NOMO-1 treated with DMSO at 0.1 percent for 48 hours (cell line): Measurements from ENCODE around the gene BCL11B.
A peak's percentile ranks its signal among the peaks of the same experiment; 100 is the strongest.
"Not testable (repeated sequence)": the region's sequence is repeated elsewhere in the genome, so short reads cannot be mapped to it uniquely, and the experiment has no call there.

Experiments used
- DNase-seq: peaks from one replicate; lab custom pipeline; 2025; ENCODE audit not compliant: unreplicated experiment; lab: John Stamatoyannopoulos, UW

BCL11B gene

DNA sequence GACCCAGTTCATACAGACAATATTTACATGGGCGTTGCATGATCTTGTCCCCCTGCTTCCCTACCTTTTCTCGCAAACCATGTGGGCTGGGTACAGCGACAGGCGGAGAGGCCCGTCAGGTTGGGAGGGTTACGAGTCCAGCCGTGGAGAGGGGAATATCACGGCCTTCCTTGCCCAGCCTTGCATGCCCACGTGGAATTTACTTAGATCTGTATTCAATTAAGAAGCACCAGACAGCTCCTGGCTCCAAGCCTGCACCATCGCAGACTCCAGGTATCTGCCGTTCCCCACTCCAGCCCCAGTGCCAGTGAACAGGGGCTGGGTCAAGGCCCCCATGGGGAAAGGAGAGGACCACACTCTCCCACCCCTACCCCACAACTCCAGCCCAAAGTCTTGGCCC is 29.8 kb downstream of the BCL11B start:
- DNase-seq: no peak

DNA sequence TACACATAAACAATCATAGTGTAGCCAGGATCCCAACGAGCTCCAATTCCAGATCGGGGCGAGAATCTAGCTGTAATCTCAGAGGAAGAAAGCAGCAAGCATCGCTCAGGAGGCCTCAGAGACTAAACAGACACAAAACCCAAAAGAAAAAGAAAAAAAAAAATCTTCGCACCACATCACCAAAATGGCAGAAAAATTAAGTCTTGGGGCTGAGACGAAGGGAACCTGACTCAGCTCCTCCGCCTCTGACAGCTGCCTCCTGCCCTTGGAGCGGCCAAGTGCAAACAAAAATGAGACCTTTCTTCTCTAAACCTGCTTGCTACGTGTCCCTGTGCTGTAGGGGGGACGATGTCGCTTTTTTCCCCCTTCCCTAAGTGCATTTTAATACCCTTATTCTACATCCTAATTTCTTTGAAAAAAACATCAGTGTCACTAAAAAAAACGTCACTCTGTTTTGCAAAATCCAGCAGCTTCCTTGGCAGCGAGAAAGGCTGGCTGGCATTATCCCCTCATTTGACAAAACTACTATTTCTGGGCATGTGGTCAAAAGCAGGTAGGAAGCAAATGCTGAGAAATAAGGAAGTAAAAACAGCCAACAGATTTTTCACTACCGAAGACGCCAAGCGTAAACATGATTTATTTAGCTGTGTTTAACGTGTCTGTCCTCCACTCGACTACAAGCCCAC is 30.5 kb downstream of the BCL11B start:
- peak; percentile 9 for DNase-seq

DNA sequence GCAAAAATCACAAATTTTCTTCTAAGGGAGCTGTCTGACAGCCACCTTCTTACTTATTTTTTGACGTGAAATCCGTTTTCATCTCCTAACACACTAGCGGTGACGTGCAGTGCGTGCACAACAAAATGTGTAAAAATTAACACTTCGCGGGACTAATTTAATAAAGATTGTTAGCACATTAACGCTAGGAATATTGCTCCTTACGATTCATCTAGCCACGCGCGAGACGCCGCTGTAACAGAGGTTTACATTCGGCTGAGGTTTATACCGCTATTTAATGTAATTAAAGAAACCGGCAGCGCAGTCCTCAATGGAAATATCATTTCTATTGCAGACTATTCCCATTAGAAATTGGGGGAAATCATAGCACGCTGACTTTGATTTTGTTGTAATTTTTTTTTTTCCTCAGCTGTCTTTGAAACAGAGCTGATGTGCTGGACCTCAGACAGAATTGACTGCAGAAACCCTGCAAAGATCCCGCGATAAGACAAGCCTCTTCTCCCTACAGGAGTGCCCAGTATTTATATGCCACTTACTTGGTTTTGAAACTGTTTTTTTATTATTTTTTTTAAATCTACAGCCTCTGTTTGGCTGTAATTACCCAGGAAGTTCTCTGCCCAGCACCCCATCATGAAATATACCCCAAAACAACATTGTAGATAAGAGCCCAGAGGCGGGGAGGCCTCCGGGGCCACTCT is 31.2 kb downstream of the BCL11B start:
- DNase-seq: no peak

DNA sequence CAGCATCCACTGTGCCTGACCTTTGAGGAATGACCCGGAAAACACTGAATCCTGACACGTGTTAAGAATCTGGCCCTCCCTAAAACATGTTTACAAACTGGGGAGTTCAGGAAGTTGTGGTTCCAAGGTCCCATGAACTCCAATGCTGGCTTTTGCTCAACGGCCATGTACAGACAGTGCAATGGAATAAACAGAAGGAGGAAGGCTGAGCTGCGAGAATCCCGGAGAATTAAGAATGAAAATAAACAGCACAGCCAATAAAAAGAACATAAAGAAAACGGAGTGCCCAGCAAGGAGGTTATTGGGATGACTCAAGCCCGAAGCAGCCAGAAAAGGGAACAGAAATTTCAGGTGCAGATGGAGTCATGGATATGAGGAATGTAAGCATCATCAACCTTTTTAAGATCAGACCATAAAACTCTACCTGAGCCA is 32.3 kb downstream of the BCL11B start:
- DNase-seq: no peak

DNA sequence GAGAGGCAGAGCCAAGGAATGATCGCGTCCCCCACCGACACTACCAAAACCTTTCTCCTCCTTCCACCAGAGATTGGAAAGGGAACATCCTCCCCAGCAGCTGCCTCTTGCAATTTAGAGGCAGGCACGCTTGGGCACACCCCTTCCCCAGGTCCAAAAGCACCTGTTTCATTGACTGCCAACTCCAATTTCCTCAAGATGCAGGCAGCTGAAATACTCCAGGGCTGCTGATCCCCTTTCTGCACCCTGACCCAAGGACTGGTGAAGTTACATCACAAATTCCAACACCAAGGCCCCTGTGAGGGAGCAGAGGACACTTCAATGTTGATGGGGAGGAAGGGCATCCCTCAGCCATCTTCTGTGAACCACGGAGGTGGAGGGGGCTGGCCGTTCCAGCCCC is 33.8 kb downstream of the BCL11B start:
- DNase-seq: no peak

DNA sequence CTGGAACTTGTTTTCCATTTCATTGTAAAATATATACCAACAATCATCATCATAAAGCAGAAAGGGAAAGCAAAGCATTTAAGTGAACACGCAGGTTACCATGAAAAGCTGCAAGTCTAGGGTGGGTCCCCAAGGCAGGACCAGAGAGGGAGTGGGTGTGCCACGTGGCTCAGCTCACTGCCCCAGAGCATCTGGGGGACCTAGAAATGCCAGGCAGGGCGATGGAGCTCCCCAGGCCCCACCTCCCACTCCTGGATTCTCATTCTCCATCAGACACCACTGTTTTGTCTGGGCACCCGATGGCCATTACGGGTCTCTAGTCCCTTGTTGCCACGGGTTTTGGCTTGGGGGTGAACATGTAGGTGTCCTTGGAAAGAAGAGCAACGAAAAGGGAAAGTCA is 34.7 kb downstream of the BCL11B start:
- DNase-seq: no peak

DNA sequence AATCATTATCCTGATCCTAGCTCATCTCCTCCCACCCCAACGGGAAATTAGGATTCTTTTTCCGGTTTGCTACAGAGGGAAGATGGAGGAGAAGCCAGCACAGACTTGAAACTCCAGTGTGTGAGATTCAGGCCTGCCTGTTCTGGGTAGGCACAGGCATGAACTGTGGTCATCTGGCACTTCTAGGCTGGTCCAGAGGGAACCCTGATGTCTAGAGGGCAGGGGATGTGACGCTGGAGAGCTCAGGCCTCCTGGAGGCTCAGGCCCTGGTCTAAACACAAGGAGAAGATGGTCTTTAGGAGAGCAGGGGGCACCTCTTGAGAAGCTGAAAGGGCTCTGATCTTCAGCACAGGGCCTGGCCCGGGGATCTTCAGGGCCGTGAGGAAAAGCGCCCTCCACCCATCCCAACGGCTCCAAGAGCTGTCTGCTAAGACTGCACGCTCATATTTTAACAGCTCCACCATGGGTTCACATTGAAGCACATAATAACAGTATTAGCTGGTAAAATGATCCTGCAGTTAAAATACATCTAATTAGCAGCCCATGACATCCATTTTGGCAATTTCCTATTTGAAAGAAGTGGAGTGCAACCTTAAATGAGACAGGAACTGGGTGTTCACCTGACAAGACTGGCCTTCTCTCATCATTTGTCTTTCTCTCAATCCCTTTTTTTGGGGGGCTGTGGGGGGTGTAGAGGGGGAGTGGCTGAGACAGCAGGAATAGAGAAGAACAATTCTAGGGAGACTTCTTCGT is 35.4 kb downstream of the BCL11B start:
- DNase-seq: no peak

DNA sequence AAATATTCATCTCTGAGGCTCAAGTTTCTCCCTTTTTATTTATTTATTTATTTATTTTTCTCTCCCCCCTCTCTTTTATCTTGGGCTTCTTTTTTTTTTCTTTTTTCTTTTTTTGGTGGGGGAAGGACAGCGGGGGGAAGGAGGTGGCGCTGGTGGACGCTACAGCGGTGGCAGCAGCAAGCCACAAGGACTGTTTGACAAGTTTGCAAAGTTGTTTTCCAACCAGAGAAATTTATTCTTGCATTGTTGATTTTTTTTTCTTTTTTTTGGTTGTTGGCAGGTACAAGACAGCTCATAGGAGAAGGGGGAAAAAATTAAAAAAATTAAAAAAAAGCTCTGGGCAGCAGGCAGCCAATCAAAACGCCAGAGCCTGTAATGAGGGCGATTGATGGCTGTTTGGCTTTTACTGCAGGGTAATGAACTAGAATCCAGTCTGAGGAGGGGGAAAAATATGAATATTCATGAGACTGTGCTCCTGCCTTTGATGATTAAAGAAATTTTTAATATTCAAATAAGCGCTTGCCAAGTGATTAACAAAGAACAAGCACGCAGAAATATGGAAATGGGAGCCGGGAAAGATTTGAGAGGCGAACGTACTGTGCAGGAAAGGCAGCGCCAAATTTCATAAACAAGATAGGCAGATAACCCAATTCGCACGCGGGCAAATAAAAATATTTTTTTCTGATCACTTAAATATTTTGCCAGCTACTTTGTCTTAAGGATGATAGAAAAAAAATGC is 36.2 kb downstream of the BCL11B start:
- DNase-seq: no peak

DNA sequence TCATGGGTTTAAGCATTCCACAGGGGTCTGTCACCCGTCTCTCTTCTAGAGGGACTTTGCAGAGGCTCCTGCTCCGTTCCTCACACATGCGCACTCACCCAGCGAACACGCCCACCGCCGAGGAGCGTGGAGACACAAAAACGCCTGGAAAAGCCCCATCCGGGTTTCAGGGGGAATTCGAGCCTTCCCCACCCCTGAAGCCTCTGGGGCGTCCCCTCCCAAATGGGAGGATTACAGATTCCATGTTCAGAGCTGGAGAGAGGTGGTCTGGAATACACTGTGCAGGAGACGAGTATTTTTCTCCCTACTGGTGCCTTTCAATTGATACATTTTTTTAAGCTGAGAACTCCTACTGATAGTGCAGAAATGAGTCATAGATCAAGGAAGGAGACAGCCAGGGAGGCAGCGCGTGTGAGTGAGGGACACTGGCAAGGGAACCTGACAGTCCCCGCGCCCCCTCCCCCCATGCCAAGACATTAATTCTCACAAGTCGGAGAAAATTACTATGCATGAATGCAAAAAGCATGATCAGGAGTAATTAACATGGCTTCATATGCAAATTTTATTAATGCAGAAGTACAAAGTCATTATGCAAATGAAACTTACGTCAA is 36.9 kb downstream of the BCL11B start:
- no peak for DNase-seq

DNA sequence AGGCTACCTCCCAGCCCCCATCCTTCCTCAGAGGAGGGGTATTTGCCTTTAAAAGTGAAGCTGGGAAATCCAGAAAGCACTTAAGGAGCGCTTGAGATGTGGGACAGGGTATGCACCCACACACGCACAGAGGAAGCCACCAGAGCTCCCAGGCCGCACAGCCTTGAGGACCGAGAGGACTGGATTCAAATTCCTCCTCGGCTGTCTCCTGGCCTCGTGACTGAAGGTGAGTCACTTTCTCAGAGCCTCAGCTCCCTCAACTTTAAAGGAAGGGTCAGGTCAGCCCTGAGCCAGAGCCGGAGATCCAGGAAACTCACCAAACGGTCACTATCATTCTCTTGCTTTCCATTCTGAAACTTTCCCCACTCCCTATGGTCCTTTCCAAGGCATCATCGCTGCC is 37.6 kb downstream of the BCL11B start:
- no peak for DNase-seq

DNA sequence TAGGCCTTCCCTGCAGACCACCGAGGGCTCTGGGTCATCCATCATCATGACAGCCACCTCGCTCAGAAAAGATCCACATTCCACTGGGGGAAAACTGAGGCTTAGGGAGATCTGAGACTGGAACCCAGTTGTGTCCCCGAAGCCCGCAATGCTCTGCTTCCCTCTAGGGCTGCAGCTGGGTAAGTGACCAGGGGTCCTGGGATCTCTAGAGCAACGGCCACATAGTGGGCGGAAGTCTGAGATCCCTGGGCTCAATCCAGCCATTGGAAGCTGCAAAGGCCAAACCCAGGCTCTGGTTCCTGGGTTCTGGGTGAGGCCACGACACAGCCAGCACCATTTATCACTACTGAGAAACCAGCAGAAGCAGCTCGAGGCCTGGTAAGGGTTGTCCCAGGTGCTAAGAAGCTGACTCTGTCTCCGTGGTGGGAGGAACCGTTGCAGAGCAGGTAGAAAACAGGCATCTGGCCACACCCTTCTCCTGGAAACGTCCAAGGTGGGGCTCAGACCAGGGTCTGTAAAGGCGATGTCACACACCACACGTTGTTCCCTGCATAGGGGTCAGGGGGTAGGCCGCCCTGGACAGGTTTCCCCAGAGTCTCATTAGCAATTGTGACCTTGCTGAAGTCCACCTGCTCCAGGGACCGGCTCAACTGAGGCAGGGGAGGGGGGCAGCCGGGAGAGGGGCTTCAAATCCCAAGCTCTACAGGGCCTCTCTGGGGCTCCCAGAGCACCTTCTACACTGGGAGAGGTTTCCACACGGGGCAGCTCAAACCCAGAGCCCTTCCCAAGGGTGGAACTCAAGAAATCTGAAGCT is 38.6 kb downstream of the BCL11B start:
- no peak for DNase-seq

DNA sequence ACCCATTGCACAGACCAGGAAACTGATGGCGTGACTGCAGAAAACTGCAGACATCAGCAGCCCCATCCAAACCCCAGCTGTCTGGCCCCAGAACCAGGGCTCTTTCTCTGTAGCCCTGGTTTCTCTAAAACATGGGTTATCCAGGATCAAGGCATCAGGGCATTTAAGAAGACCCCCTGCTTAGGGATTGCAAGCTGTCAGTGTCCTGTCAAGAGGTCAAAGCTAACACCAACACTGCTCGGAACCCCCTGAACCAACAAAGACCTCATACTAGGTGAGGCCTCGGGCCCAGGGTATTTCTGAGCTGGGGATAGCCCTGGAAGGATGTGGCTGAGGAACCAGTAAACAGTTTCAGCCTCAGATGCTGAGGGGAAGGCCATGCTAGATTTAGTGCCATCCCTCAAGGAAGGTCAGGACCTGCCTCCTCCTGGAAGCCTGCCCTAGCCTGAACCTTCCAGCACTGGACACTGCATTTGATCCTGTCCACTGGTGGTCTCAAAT is 39.2 kb downstream of the BCL11B start:
- DNase-seq: no peak

DNA sequence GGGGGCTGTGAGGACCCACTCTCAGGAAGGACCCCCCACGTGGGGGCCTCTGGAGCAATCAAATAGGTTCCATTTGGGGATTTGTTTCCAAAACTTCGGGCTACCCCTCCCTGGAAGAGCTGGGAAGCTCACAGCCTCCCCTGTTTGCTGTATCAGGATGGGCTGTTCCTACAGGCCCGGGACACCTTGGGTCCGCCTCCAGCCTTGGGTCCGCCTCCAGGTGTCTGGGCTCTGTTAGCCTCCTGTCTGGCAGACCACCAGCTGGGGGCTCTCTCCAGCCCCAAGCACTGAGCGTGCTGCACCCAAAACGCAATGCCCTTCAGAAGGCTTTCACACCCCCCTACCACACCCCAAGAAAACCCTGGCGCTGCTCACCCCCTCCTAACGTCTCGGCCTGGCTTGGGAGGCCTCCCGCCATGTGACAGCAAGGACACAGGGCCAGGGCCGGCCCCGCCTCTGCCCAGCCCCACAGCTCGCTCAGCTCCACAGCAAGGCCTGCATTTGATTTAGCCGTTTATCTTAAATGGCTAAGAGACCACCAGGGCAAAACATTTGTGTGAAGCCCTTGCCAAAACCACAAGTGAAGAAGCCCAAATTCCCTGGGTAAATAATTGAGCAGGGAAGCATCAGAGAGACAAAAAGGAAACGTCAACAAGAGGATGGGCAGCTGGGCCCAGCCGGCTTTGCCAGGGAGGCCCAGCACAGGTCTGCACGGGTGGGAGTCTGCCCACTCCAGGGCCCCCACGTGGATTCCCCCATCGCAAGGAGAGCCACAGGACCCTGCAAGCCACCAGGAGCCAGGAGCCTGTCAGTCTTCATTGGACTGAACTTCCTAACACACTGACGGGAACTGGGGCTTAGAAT is 39.9 kb downstream of the BCL11B start:
- no peak for DNase-seq

DNA sequence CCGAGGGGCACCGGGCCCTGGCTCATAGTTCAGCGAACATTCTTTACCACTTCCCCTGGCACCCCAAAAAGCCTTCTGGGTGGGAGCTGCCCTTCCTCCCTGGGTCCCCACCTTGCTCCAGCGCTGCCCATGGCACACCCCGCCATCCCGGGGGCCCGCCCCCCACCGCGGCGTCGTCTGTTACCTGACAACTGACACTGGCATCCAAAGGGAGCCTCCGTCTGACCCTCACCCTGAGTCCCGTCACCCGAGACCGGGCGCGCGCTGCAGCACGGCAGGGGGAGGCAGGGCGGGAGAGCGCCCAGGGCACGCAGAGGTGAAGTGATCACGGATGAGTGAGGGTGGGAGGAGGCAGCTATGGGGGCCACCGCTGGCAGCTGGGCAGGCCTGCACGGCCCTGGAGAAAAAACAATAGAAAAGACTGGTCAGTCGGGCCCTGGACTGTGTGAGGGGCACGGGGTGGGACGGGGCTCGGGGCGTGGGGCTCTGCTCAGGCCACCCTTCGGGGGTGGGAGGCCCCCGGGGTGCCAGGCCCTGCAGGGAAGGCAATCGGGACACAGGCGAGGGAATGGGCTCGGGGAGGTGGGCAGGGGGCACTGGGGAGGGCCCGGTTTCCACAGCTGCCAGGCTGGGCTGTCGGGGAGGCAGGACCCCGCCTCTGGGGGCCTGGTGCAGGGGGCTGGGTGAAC is 40.7 kb downstream of the BCL11B start:
- no peak for DNase-seq

DNA sequence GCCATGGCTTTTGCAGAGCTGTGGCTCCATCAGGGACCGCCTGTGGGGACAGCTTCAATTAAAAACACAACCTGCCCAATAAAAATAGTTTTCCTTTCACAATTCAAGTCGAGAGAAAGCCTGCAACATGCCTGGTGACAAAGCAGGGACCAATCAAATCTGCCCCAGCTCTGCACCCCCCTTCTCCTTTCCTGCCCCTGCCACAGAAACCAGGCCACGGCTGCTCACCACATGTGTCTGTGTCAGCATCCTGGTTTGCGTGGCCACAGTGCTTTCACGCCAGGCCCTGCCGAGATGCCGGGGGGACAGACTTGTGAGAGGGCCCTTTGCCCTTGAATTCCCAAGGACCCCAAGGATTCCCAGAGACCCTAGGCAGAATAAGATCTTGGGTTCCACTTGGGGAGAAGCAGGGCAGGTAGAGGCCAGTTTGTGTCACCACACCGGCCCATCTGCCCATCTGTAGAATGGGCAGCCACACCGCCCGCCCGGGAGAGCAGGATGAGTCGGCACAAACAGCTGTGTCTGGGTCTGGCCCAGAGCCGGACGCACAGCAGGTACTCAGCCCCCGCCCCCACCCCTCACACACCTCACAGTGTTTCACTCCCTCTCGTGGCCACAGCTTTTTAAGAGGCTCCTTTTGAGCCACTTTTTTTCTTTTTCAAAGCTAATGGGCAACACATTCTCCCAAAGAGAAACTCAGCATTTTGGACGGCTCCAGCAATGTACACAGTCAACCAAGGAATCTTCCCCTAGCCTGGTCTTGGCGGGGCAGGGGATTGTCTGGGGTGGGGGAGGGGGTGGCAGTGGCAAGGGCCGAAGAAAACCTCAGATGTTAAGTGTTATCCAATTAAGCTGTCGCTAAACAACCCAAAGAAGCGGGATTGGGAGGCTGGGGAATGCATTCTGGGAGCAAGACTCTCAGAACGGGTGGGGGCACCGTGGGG is 41.5 kb downstream of the BCL11B start:
- DNase-seq: no peak

DNA sequence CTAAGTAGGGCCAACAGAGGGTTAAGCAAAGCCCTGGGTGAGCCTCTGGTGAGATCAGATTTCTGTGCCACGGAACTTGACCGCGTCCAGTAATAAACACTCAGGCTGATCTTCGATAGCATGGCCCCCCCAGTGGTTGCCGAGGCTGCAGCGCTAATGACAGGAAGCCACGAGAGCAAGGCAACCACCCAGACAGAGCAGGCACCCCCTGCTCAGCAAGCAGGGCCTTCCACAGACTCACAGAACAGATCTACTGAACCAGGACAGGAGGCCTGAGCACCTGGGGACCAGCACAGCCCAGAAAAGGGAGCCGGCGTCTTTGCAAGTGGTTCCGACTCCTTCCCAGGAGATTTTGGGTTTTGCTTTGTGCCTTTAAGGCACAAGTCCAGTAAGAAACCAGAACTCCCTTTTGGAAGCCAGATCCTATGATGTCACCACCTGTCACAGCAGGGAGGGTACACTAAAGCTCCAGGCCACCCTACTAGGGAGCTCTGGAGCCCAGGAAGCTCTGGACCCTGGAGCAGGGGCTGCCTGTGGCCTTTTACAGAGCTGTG is 42.3 kb downstream of the BCL11B start:
- DNase-seq: no peak

DNA sequence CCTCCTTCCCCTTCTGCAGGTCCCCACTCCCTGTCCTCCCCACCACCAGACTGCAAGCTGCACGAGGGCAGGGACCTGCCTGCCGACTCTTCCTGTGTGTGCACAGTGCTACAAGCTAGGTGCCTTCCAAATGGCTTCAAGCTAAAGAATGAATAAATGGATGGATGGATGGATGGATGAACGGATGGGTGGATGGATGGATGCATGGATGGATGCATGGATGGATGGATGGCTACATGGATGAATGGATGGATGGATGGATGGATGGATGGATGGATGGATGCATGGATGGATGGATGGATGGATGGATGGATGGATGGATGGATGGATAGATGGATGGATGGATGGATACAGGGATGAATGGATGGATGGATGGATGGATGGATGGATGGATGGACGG is 43.2 kb downstream of the BCL11B start:
- DNase-seq: not testable (repeated sequence)
